ENCODE results near the gene CEP131.

CEP131 gene

DNA sequence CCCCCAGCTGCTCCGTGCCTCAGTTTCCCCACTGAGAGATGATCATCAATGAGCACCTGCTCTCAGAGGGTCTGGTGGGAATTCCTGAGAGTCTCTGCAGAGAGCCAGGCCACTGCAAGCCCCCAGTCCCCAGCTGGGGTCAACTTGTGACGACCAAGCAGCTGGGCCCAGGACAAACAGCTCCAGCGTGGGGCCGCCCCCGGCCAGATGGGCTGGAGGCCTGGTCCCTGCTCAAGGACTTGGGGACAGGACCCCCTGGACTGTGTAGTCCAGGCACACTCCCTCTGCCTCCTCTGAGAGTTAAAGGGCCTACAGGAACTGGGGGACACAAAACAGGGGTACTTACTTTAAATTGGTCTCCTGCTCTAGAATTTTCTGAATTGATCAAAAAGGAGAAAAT, 40.2 kb downstream of the CEP131 start:
- DNase-seq: no peak

DNA sequence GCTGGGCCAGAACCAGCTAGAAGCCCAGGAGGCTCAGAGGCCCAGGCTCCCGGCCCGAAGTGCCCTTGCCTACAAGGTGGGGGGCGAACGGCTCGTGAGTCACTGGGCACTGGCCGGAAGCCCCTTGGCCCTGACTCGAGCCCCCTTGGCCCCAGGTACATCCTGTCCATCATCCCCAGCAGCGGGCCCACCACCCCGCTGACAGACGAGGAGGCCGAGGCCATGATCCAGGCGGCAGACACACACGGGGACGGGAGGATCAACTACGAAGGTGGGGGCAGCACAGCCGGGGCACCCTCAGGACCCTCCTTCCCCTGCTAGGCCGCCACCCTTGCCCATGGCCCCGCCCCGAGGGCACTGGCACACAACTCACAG, 41.0 kb downstream of the CEP131 start:
- DNase-seq: no peak

DNA sequence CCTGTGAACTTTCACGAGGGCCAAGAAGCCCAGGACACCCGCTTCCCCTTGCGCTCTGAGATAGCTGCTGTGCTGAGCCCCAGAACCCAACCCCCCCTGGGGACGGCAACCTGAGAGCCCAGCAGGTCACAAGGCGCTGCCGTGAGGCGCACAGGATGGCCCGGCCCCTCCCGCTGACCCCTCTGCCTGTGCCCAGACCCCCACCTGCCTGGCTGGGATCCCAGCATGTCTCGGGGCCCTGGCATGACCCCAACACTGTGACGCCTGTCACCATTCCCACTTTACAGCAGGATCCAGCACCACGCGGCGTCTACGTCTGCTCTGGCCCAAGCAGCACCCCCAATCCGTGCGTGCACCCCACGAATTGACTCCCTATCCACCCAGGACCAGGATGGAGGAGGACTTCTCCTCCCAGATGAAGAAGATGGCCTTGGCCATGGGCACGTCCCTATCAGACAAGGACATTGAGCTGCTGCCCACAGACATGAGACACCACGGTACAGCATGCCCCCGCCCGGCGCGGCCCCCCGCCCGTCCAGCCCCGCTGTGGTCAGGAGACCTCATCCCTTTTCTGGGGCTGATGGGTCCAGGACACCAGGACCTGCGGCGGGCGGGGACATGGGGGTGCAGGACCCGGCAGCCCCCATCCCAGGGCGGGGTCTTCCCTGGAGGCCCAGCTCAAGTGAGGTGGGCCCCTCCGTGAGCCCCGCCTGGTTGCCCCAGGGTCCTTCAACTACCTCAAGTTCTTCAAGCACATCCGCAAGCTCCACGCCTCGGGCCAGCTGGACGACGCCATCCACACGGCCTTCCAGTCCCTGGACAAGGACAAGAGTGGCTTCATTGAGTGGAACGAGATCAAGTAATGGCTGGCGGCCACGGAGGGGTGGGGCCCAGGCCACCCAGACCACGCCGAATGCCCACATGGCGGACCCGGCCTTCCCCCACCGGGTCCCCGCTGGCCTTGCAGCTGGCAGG, 41.6 kb downstream of the CEP131 start:
- no peak for DNase-seq

DNA sequence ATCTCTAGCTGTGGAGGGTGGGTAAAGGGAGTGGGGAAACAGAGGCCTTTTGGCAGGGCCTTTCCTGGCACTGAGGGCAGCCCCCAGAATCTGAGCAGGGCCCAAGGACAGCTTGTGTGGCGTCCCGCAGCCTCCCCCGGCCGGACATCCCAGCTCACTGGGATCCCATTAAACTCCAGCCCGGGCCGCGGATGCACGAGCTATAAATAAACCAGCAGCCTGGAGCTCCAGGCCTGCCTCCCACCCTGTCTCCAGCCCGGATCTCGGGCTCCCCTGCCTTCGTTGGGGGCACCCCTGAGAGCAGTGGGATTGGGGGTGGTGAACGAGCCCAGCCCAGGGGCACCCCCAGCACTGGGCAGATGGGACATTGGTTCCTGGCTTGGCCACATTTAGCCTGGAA, 42.9 kb downstream of the CEP131 start:
- no peak for DNase-seq

DNA sequence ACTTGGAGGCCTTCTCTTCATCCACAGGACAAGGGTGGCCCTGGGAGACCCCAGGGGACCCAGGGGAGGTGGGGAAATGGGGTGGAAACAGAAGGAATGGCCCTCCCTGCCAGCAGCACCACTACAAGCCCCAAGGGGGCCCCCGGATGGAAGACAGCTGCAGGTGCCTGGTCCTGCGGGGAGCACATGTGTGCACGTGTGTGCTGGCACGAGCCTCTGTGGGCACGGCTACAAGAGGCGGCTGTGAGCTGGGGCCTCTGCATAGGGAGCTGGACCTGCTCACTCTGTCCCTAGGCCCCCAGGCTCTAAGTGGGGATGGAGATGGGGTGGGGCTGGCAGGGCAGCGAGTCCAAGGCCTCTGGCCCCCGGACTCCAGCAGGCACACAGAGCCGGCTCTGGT, 43.5 kb downstream of the CEP131 start:
- DNase-seq: no peak

DNA sequence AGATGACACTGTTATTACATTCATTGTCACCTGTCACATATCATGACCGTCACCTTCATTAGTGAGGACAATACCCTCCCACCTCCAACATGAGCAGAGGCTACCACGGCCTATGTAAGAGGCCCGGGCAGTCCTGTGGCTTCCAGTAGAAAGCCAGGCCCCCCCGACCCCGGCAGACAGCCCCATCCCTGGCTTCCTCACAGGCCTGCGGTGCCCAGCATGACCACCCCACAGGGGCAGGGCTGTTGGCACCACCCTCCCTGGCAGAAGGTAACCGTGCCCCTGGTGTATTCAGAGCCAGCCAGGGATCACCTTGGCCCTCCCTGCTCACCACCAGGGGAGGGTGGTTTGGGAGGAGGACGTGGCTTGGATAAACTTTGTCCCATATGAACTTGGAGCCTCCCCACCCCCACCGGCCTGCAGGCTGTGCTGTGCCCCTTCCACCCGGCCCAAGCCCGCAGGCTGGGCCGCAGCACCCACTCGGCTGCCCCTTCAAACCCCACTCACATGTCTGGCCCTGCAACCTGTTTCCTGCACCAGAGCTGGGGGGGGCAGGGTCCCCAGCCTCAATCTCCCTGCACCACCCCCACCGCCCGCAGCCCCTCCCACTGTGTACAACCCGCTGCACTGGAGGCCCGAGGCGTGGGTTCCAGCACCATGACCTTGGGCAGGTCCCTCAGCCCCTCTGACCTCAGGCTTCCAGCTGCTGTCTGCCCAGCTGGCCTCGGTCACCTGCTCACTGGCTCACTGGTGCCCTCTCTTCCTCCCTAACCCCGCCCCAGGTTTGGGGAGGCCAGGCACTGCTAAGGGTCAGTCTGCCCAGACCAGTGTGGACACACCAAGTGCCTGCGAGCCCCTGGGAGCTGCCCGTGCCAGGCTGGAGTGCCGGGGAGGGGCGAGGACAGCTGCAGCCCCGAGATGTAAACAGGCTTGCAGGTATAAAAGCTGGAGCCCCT, 44.4 kb downstream of the CEP131 start:
- DNase-seq: no peak

DNA sequence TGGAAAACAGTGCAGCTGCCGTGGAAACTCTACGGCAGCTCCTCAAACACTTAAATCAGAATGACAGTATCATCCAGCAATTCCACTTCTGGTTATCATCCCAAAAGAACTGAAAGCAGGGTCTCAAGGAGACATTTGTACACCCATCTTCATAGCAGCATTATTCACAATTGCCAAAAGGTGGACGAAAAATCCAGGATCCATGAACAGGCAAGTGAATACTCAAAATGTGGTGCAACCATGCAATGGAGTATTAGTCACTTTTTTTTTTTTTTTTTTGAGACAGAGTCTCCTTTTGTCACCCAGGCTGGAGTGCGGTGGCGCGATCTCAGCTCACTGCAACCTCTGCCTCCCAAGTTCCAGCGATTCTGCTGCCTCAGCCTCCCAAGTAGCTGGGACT, 46.1 kb downstream of the CEP131 start:
- no peak for DNase-seq

DNA sequence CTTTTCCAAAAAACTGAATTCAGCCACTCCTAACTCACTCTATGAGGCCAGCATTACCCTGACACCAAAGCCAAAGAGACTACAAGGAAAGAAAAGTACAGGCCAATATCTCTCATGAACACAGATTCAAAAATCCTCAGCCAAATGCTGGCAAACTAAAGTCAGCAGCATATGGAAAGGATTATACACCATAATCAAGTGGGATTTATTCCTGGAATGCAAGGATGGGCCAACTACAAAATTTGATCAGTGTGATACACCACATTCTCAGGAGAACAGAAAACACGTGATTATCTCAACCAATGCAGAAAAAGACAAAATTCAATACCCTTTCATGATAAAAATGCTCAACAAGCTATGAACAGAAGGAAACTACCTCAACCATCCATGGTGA, 49.0 kb downstream of the CEP131 start:
- no peak for DNase-seq

DNA sequence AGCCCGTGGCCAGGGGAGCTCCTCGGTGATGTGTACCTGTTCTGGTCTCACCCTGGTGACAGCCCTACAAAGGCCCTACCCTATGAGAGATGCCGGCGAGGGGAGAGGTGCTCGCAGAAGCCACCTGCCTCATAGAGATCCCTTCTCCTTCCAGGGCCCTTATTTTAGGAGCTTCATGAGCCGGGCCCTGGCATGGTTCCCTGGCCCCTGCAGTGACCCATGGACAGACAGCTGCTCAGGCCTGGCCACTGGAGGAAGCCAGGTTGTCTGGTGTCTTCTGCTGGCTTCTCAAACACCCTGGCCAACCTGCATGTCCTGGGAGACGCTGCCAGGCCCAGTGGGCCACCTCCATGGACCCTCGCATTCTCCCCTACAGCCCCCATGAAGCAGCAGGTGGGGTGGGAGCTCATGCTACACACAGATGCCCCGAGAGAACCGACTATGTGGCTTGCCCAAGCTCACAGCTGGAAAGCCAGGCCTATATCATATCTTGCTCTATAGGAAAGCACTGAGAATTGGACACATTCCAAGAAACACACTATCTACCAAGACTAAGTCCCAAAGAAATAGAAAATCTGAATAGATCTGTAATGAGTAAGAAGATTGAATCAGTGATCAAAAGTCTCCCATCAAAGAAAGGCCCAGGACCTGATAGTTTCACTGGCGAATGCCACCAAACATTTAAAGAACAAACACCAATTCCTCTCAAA, 49.6 kb downstream of the CEP131 start:
- no peak for DNase-seq

DNA sequence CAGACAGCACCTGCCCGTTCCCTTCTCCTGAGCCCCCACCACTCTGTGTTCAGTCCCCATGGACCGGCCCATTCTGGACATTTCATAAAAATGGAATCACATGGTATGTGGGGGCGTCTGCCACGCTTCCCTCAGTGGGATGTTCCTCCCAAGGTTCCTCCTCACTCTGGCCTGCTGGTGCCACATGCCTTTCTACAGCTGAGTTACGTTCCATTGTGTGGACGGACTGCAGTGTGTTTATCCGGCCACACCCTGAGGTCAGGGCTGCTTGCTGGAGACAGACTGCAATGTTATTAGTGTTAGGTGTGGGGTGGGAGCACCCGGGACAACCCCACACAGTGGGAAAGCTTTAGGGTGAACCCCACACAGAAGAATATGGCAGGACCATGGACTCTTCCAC, 50.8 kb downstream of the CEP131 start:
- no peak for DNase-seq

DNA sequence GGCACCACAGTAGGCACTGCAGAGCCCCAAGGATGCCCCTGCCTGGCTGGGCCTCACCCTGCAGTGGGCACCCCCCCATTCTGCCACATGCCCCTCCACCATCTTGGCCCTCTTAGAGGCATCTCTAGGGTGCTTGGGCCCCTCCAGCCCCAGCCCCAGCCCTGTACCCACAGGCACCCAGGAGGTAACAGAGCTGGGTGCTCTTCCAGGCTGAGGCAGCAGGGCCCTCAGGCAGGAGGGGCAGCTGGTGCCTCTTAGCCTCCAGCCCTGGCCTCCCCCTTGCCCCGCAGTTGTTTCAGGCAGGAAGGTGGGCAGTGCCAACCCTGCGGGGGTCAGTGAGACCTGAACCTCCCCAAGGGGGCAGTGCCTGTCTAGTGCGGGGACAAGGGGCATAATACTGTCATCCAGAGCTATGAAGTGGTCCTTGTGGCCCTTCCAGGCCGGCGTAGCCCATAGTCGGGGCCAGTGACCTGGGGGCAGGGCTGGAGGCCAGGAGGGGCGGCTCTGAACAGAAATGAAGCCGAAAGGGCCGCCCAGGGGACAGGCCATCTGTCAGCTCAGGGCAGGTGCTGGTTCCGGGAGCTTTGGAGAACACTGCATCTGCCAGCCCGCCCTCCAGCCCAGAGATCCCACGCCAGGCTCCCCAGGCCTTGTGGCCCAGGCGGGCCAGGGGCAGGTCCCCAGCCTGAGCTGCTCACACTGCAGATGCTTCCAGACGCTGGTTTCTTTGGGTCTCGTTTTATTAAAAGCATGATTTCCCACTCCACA, 51.9 kb downstream of the CEP131 start:
- no peak for DNase-seq

DNA sequence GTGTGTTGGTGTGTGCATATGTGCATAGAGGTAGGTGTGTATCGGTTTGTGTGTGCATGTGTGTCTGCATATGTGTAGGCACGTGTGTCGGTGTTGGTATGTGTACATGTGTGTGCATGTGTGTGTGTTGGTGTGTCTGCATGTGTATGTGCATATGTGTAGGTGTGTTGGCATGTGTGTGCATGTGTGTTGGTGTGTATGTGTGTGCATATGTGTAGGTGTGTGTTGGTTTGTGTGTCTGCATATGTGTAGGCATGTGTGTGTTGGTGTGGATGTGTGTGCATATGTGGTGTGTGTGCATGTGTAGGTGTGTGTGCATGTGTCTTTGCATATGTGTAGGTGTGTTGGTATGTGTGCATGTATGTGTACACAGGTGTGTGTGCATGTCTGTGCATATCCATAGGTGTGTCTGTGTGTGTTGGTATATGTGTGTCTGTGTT, 52.9 kb downstream of the CEP131 start:
- DNase-seq: no peak

DNA sequence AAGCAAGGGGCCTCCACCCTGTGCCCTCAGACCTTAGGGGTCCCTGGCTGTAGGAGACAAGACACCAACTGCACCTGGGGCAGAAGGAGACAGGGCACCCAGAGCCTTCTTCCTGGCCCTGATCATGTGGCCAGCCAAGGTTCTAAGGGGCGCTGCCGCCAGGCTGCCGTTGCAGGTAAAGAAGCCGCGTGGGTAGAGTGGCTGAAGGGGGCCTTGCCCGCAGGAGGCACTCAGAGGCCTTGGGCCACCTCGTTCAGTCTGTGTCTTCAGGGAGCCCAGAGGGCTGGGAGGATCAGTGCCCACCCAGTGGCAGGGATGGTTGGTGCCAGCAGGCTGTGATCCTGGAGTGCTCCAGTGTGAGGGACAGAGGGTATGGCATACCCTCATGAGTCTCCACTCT, 55.1 kb downstream of the CEP131 start:
- no peak for DNase-seq

DNA sequence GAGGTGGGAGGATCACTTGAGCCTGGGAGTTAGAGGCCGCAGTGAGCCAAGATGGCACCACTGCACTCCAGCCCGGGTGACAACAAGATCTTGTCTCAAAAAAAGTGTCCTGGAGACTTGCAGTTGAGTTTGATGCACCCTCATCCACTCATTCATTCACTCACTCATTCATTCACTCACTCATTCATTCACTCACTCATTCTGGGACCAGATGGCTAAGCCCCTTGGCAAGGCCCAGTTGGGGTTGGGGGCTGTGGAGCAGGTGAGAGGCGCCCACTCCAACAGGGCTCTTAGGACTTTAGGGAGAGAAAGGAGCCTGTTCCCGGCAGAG, 55.6 kb downstream of the CEP131 start:
- DNase-seq: no peak

DNA sequence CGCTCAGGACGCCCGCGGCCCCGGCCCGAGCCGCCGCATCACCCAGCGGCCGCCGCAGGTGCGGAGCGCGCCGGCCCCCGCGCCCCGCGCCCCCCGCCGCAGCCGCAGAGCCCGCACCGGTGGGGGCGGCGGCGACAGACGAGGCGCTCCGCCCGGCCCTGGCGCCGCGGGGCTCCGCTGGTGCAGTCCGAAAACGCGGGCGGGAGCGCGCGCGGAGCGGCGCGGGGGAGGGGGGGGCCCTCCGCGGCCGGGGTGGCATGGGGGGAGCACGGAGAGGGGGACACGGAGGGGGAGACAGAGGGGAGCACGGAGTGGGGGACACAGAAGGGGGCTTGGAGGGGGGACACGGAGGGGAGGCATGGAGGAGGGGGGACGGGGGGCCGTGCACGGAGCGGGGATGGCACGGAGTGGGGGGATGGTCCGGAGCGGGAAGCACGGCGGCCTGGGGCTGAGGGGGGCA, 56.7 kb downstream of the CEP131 start, which contains the start of gene AATK:
Gene AATK, minus strand, starts transcription at position 189 of the 460 bp plus-strand sequence. CDS start 229 bp downstream, outside the sequence.
- no peak for DNase-seq

DNA sequence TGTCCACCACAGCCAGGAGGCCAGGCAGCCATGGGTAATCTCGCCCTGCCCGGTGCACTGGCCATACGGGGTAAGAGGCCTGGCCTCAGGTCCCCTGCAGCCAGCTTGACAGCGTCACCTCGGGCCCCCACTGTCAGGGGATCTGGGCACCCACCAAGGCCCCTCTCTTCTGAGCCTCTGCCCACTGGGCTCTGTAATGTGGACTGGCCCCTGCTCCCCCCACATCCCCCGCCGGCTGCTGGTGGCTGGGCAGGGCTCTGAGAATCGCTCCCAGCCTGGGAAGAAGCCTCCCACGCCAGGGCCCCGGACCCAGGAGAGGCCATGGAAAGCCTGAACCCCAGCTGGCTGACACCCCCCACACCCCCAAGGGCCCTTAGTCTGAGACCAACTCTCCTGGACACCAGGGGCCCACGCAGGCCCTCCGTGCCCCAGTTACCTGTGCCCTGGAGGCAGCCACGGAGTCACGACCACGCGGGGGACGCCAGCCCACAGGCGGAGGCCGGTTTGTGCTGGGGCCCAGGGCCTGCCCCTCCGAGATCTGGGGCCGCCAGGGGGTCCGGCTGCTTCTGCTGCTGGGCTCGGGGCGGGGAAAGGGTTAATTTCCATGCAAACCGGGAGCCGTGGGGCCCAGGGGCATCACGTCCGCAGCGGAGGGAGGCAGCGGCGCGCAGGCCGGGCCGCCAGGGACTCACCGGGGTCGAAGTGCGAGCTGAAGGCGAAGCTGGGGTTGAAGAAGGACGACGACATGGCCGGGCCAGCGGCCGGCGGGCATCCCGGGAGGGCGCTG, 57.3 kb downstream of the CEP131 start, which contains the start of gene PVALEF:
Gene PVALEF, plus strand, starts transcription at position 262 of the 787 bp plus-strand sequence. CDS start 15,720 bp downstream, outside the sequence.
- DNase-seq: no peak

DNA sequence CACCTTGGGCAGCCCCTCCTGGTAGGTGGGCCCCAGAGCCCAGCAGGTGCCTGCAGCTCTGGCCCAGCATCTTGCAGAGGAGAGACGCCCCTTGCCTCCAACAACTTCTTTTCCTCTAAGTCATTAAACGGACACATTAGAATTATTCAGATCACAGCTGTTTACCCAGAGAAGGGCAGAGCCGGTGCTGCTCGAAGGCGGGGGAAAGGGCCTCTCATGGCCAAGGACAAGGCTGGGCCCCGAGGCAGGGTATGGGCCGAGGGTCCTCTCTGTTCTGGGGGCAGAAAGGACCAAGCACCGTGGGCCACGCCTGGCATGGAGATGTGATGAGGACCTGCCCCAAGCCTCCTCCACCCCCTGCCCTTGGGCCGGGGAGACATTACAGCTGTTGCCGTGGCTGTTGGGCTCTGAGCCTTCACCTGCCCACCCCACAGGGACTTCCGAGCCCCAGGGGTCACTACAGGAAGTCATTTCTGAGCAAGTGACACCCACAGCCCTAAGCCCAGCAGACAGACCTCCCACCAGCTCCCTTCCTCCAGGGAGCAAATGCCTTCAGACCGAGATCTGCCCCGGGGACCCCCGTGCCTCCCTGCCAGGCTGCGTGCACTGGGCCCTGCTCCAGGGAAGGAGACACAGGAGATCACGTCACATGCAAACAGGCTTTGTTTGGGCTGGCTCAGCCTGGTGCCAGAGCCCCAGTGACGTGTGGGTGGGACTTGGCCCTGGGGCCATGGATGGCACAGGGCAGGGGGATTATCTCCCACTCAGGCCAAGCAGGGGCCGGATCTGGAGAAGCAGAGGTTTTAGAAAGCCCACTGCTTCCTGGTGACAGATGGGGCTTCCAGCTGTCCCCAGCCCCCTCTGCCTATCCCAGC, 58.2 kb downstream of the CEP131 start:
- no peak for DNase-seq

DNA sequence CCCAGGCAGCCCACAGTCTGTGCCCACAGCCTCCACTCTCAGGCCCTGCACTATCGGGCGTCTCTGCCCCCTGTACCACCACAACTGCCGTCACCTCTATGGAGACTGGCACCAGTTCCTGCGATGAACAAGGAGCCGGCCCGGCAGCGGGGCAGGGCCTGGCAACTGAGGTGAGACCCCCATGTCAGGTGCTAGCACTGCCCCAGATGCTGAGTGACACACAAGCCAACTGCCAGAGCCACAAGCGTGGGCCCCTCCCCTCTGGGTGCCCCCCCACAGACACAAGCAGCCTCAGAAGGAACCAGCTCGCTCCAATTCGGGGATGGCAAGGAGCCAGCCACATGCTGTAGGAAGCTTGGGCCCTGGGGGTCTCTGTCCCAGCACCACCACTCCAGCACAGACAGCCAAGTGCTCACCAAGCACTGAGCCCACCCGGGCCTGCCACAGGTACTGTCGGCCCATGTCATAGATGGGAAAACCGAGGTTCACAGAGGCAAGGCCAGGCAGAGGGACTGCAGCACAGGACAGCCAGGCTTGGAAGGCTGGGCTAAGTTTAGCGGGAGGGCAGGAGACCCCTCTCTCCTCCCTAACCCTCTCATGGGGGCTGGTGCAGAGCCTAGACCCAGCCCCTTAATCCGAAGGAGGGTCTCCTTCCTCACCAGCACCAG, 58.9 kb downstream of the CEP131 start:
- no peak for DNase-seq

DNA sequence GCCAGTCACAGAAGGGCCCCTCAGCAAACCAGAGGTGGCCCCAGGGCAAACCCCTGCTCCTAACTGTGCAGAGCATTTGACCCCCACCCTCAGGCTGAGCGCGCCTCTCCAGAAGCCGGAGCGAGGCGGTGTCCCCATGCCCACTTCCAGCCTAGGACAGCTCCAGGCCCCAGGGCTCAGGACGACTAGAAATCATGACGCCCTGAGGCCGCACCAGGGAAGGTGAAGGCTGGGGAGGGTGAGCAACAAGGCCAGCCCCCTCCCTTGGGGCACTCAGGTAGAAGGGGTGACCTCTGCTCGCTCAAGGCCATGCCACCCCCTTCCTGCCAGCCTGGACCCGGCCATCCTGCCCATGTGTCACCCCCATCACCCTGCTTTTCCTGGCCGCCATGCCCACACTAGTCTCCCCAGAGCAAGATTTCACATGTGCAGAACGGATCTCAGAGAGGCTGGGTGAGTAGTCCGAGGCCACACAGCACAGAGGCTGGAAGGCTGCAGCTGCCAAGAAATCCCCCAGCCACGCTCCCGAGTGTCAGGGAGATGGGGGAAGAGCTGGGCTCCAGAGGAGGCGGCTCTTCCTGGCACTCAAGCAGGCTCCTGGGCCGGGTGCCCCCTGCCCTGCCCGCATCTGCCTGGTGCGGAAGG, 59.6 kb downstream of the CEP131 start:
- no peak for DNase-seq

Measured in activated CD8-positive, alpha-beta memory T cell treated with anti-CD3 and anti-CD28 coated beads, Interleukin-2, amount 50 U/mL, for 48 hours (primary cell).